Ishikawa (cell line): ENCODE measurements around the gene ERC1.

Source experiments
- CEBPB ChIP-seq: IDR thresholded peaks from 2 replicates; pipeline ENCODE4 v1.6.1; 2012
- CREB1 ChIP-seq: IDR thresholded peaks from 2 replicates; pipeline ENCODE4 v1.6.1; 2012; ENCODE audit warnings: low read depth
- EGR1 ChIP-seq: IDR thresholded peaks from 2 replicates; pipeline ENCODE4 v1.6.1; 2012
- EP300 ChIP-seq: IDR thresholded peaks from 2 replicates; pipeline ENCODE4 v1.6.1; 2012; ENCODE audit warnings: borderline replicate concordance
- MAX ChIP-seq: IDR thresholded peaks from 2 replicates; pipeline ENCODE4 v1.6.1; 2012
- NFIC ChIP-seq: IDR thresholded peaks from 2 replicates; pipeline ENCODE4 v1.6.1; 2012
- RAD21 ChIP-seq: IDR thresholded peaks from 2 replicates; pipeline ENCODE4 v1.6.1; 2012; ENCODE audit warnings: low read depth
- REST ChIP-seq: IDR thresholded peaks from 2 replicates; pipeline ENCODE4 v1.6.1; 2012; ENCODE audit warnings: low read depth, mild to moderate bottlenecking
- TAF1 ChIP-seq: IDR thresholded peaks from 2 replicates; pipeline ENCODE4 v1.6.1; 2012; ENCODE audit warnings: low read depth, mild to moderate bottlenecking
- USF1 ChIP-seq: IDR thresholded peaks from 2 replicates; pipeline ENCODE4 v1.6.1; 2012
- YY1 ChIP-seq: IDR thresholded peaks from 2 replicates; pipeline ENCODE4 v1.6.1; 2012; ENCODE audit warnings: low read depth
- ZBTB7A ChIP-seq: IDR thresholded peaks from 2 replicates; pipeline ENCODE4 v1.6.1; 2012; ENCODE audit warnings: low read depth

GRCh38 chr12:1330477-1330827 lies 339.4 kb downstream of the ERC1 start:
- TF ChIP-seq EP300, result no peak
- TF ChIP-seq MAX, result no peak
- no peak for TF ChIP-seq CEBPB
- TF ChIP-seq TAF1, result no peak
- TF ChIP-seq REST, result no peak
- no peak for TF ChIP-seq ZBTB7A
- TF ChIP-seq CREB1, result no peak
- TF ChIP-seq RAD21, result no peak
- TF ChIP-seq NFIC, result no peak
- TF ChIP-seq YY1, result no peak
- no peak for TF ChIP-seq EGR1
- no peak for TF ChIP-seq USF1
